Measurements from ENCODE around the gene CASP8AP2. TPM values are rescaled to one million over a fixed set of nuclear protein-coding genes. Genes with fewer than 3 reads are reported as not detected.
"Not testable (repeated sequence)": the region's sequence is repeated elsewhere in the genome, so short reads cannot be mapped to it uniquely, and the experiment has no call there.

The CASP8AP2 gene
- polyA plus RNA-seq, 2 donors: 3.2 to 4.4 TPM

GRCh38 chr6:89792881-89793280 lies 36.8 kb upstream of the CASP8AP2 start:
- WGBS, 2 donors: 43 to 47% methylated on average over 2 of the region's 2 CpGs
- no peak overlapping the region for H3K27ac ChIP-seq (ENCODE audit: low read depth in 2 of 2, low read length in 1 of 2)
- H3K27me3 ChIP-seq (ENCODE audit: control insufficient read depth in 1 of 2, insufficient read depth in 2 of 2, low read length in 2 of 2): no peaks in the 10 kb centered on the region
- H3K4me1 ChIP-seq (ENCODE audit: control insufficient read depth in 2 of 2, insufficient read depth in 2 of 2, low read length in 1 of 2): peaks cover 0 to 2% of the 10 kb centered on the region in 2 donors
- H3K9me3 ChIP-seq (ENCODE audit: control insufficient read depth in 2 of 2, insufficient read depth in 1 of 2, low read depth in 1 of 2, low read length in 1 of 2): no peaks in the 10 kb centered on the region
- H3K36me3 ChIP-seq (ENCODE audit: control insufficient read depth in 2 of 2, insufficient read depth in 2 of 2, low read length in 1 of 2): peaks cover 3 to 9% of the 10 kb centered on the region in 2 donors
- H3K4me3 ChIP-seq (ENCODE audit: low read depth in 1 of 2, low read length in 2 of 2): no peak overlapping the region

- Histone ChIP-seq H3K36me3 (ENCODE audit: control insufficient read depth in 2 of 2, insufficient read depth in 2 of 2, low read length in 1 of 2) (peaks cover 3 to 7% of the 10 kb centered on the region in 2 donors), H3K4me3 (ENCODE audit: low read depth in 1 of 2, low read length in 2 of 2) (no peak overlapping the region), H3K27me3 (ENCODE audit: control insufficient read depth in 1 of 2, insufficient read depth in 2 of 2, low read length in 2 of 2) (no peaks in the 10 kb centered on the region), H3K4me1 (ENCODE audit: control insufficient read depth in 2 of 2, insufficient read depth in 2 of 2, low read length in 1 of 2) (peaks cover 0 to 2% of the 10 kb centered on the region in 2 donors), H3K27ac (ENCODE audit: low read depth in 2 of 2, low read length in 1 of 2) (no peak overlapping the region), H3K9me3 (ENCODE audit: control insufficient read depth in 2 of 2, insufficient read depth in 1 of 2, low read depth in 1 of 2, low read length in 1 of 2) (no peaks in the 10 kb centered on the region)
- 90 to 92% methylated on average over 3 of the region's 3 CpGs for WGBS, 2 donors
These were observed 36.1 kb upstream of the CASP8AP2 start for GRCh38 chr6:89793586-89793985.

GRCh38 chr6:89794324-89794723 lies 35.4 kb upstream of the CASP8AP2 start:
- Histone ChIP-seq H3K27ac (ENCODE audit: low read depth in 2 of 2, low read length in 1 of 2) (no peak overlapping the region), H3K27me3 (ENCODE audit: control insufficient read depth in 1 of 2, insufficient read depth in 2 of 2, low read length in 2 of 2) (no peaks in the 10 kb centered on the region), H3K9me3 (ENCODE audit: control insufficient read depth in 2 of 2, insufficient read depth in 1 of 2, low read depth in 1 of 2, low read length in 1 of 2) (no peaks in the 10 kb centered on the region), H3K36me3 (ENCODE audit: control insufficient read depth in 2 of 2, insufficient read depth in 2 of 2, low read length in 1 of 2) (peaks cover 5 to 7% of the 10 kb centered on the region in 2 donors), H3K4me1 (ENCODE audit: control insufficient read depth in 2 of 2, insufficient read depth in 2 of 2, low read length in 1 of 2) (peaks cover 0 to 2% of the 10 kb centered on the region in 2 donors), H3K4me3 (ENCODE audit: low read depth in 1 of 2, low read length in 2 of 2) (no peak overlapping the region)
- 83 to 87% methylated on average over 6 of the region's 6 CpGs for WGBS, 2 donors

GRCh38 chr6:89797317-89797716 lies 32.4 kb upstream of the CASP8AP2 start:
- no peak overlapping the region for H3K4me3 ChIP-seq (ENCODE audit: low read depth in 1 of 2, low read length in 2 of 2)
- 91 to 92% methylated on average over 7 of the region's 7 CpGs for WGBS, 2 donors
- H3K4me1 ChIP-seq (ENCODE audit: control insufficient read depth in 2 of 2, insufficient read depth in 2 of 2, low read length in 1 of 2): peaks cover 0 to 2% of the 10 kb centered on the region in 2 donors
- no peaks in the 10 kb centered on the region for H3K27me3 ChIP-seq (ENCODE audit: control insufficient read depth in 1 of 2, insufficient read depth in 2 of 2, low read length in 2 of 2)
- H3K36me3 ChIP-seq (ENCODE audit: control insufficient read depth in 2 of 2, insufficient read depth in 2 of 2, low read length in 1 of 2): peaks cover 5 to 10% of the 10 kb centered on the region in 2 donors
- H3K27ac ChIP-seq (ENCODE audit: low read depth in 2 of 2, low read length in 1 of 2): no peak overlapping the region
- H3K9me3 ChIP-seq (ENCODE audit: control insufficient read depth in 2 of 2, insufficient read depth in 1 of 2, low read depth in 1 of 2, low read length in 1 of 2): no peaks in the 10 kb centered on the region

GRCh38 chr6:89799096-89799495 lies 30.6 kb upstream of the CASP8AP2 start:
- Histone ChIP-seq H3K4me3 (ENCODE audit: low read depth in 1 of 2, low read length in 2 of 2) (no peak overlapping the region), H3K27me3 (ENCODE audit: control insufficient read depth in 1 of 2, insufficient read depth in 2 of 2, low read length in 2 of 2) (no peaks in the 10 kb centered on the region), H3K4me1 (ENCODE audit: control insufficient read depth in 2 of 2, insufficient read depth in 2 of 2, low read length in 1 of 2) (no peaks in the 10 kb centered on the region), H3K27ac (ENCODE audit: low read depth in 2 of 2, low read length in 1 of 2) (no peak overlapping the region), H3K36me3 (ENCODE audit: control insufficient read depth in 2 of 2, insufficient read depth in 2 of 2, low read length in 1 of 2) (peaks cover 3 to 4% of the 10 kb centered on the region in 2 donors), H3K9me3 (ENCODE audit: control insufficient read depth in 2 of 2, insufficient read depth in 1 of 2, low read depth in 1 of 2, low read length in 1 of 2) (no peaks in the 10 kb centered on the region)
- 90 to 95% methylated on average over 8 of the region's 8 CpGs for WGBS, 2 donors

- WGBS, 2 donors: 78 to 88% methylated on average over 2 of the region's 2 CpGs
- no peak overlapping the region for H3K27ac ChIP-seq (ENCODE audit: low read depth in 2 of 2, low read length in 1 of 2)
- no peaks in the 10 kb centered on the region for H3K9me3 ChIP-seq (ENCODE audit: control insufficient read depth in 2 of 2, insufficient read depth in 1 of 2, low read depth in 1 of 2, low read length in 1 of 2)
- no peaks in the 10 kb centered on the region for H3K4me1 ChIP-seq (ENCODE audit: control insufficient read depth in 2 of 2, insufficient read depth in 2 of 2, low read length in 1 of 2)
- peaks cover 3 to 4% of the 10 kb centered on the region in 2 donors for H3K36me3 ChIP-seq (ENCODE audit: control insufficient read depth in 2 of 2, insufficient read depth in 2 of 2, low read length in 1 of 2)
- H3K27me3 ChIP-seq (ENCODE audit: control insufficient read depth in 1 of 2, insufficient read depth in 2 of 2, low read length in 2 of 2): no peaks in the 10 kb centered on the region
- no peak overlapping the region for H3K4me3 ChIP-seq (ENCODE audit: low read depth in 1 of 2, low read length in 2 of 2)
These were observed 29.9 kb upstream of the CASP8AP2 start for GRCh38 chr6:89799756-89800155.

- Histone ChIP-seq H3K4me1 (ENCODE audit: control insufficient read depth in 2 of 2, insufficient read depth in 2 of 2, low read length in 1 of 2) (no peaks in the 10 kb centered on the region), H3K27me3 (ENCODE audit: control insufficient read depth in 1 of 2, insufficient read depth in 2 of 2, low read length in 2 of 2) (no peaks in the 10 kb centered on the region), H3K27ac (ENCODE audit: low read depth in 2 of 2, low read length in 1 of 2) (no peak overlapping the region), H3K9me3 (ENCODE audit: control insufficient read depth in 2 of 2, insufficient read depth in 1 of 2, low read depth in 1 of 2, low read length in 1 of 2) (no peaks in the 10 kb centered on the region), H3K4me3 (ENCODE audit: low read depth in 1 of 2, low read length in 2 of 2) (no peak overlapping the region), H3K36me3 (ENCODE audit: control insufficient read depth in 2 of 2, insufficient read depth in 2 of 2, low read length in 1 of 2) (peaks cover 3 to 4% of the 10 kb centered on the region in 2 donors)
- 91 to 95% methylated on average over 10 of the region's 10 CpGs for WGBS, 2 donors
These were observed 26.4 kb upstream of the CASP8AP2 start for GRCh38 chr6:89803271-89803670.

- 59 to 84% methylated on average over 6 of the region's 6 CpGs for WGBS, 2 donors
- Histone ChIP-seq H3K27ac (ENCODE audit: low read depth in 2 of 2, low read length in 1 of 2) (no peak overlapping the region), H3K4me3 (ENCODE audit: low read depth in 1 of 2, low read length in 2 of 2) (no peak overlapping the region), H3K27me3 (ENCODE audit: control insufficient read depth in 1 of 2, insufficient read depth in 2 of 2, low read length in 2 of 2) (no peaks in the 10 kb centered on the region), H3K4me1 (ENCODE audit: control insufficient read depth in 2 of 2, insufficient read depth in 2 of 2, low read length in 1 of 2) (no peaks in the 10 kb centered on the region), H3K9me3 (ENCODE audit: control insufficient read depth in 2 of 2, insufficient read depth in 1 of 2, low read depth in 1 of 2, low read length in 1 of 2) (no peaks in the 10 kb centered on the region), H3K36me3 (ENCODE audit: control insufficient read depth in 2 of 2, insufficient read depth in 2 of 2, low read length in 1 of 2) (peaks cover 0 to 2% of the 10 kb centered on the region in 2 donors)
These were observed 23.8 kb upstream of the CASP8AP2 start for GRCh38 chr6:89805814-89806371.

GRCh38 chr6:89807581-89807980 lies 22.1 kb upstream of the CASP8AP2 start:
- Histone ChIP-seq H3K4me1 (ENCODE audit: control insufficient read depth in 2 of 2, insufficient read depth in 2 of 2, low read length in 1 of 2) (no peaks in the 10 kb centered on the region), H3K9me3 (ENCODE audit: control insufficient read depth in 2 of 2, insufficient read depth in 1 of 2, low read depth in 1 of 2, low read length in 1 of 2) (no peaks in the 10 kb centered on the region), H3K4me3 (ENCODE audit: low read depth in 1 of 2, low read length in 2 of 2) (no peak overlapping the region), H3K27ac (ENCODE audit: low read depth in 2 of 2, low read length in 1 of 2) (no peak overlapping the region), H3K27me3 (ENCODE audit: control insufficient read depth in 1 of 2, insufficient read depth in 2 of 2, low read length in 2 of 2) (no peaks in the 10 kb centered on the region), H3K36me3 (ENCODE audit: control insufficient read depth in 2 of 2, insufficient read depth in 2 of 2, low read length in 1 of 2) (peaks cover 0 to 2% of the 10 kb centered on the region in 2 donors)
- WGBS, 2 donors: 94 to 97% methylated on average over 3 of the region's 3 CpGs

GRCh38 chr6:89813422-89813821 lies 16.3 kb upstream of the CASP8AP2 start:
- H3K4me3 ChIP-seq (ENCODE audit: low read depth in 1 of 2, low read length in 2 of 2); H3K27ac ChIP-seq (ENCODE audit: low read depth in 2 of 2, low read length in 1 of 2); H3K9me3 ChIP-seq (ENCODE audit: control insufficient read depth in 2 of 2, insufficient read depth in 1 of 2, low read depth in 1 of 2, low read length in 1 of 2); H3K4me1 ChIP-seq (ENCODE audit: control insufficient read depth in 2 of 2, insufficient read depth in 2 of 2, low read length in 1 of 2); H3K27me3 ChIP-seq (ENCODE audit: control insufficient read depth in 1 of 2, insufficient read depth in 2 of 2, low read length in 2 of 2); H3K36me3 ChIP-seq (ENCODE audit: control insufficient read depth in 2 of 2, insufficient read depth in 2 of 2, low read length in 1 of 2): not testable (repeated sequence)
- WGBS, 2 donors: 93 to 95% methylated on average over 3 of the region's 3 CpGs
